NCI-H82 (cell line): ENCODE data around the gene SLC22A12.
A peak's percentile ranks its signal among the peaks of the same experiment; 100 is the strongest.
"Not testable (repeated sequence)": the region's sequence is repeated elsewhere in the genome, so short reads cannot be mapped to it uniquely, and the experiment has no call there.

Experiments used
- DNase-seq: peaks from one replicate; lab custom pipeline; 2025; lab: John Stamatoyannopoulos, UW

Gene SLC22A12

GRCh38 chr11:64590763-64591221 lies at the start of gene SLC22A12:
SLC22A12 (plus strand) TSS chr11:64591220; CDS start chr11:64591557, 337 bp downstream.
- no peak for DNase-seq

GRCh38 chr11:64542172-64543125 lies 48.6 kb upstream of the SLC22A12 start:
- DNase-seq: no peak

- no peak for DNase-seq
Observed at GRCh38 chr11:64543818-64544217, 47.2 kb upstream of the SLC22A12 start.

GRCh38 chr11:64544616-64545296 lies 46.3 kb upstream of the SLC22A12 start:
- DNase-seq: no peak

GRCh38 chr11:64545619-64546018 lies 45.4 kb upstream of the SLC22A12 start:
- DNase-seq: no peak

- no peak for DNase-seq
Observed at GRCh38 chr11:64546176-64546575, 44.8 kb upstream of the SLC22A12 start.

GRCh38 chr11:64546600-64546999 lies 44.4 kb upstream of the SLC22A12 start:
- peak; percentile 12 for DNase-seq

GRCh38 chr11:64549969-64550368 lies 41.1 kb upstream of the SLC22A12 start:
- DNase-seq: no peak

GRCh38 chr11:64553554-64554201 lies 37.3 kb upstream of the SLC22A12 start:
- peak; percentile 67 for DNase-seq

GRCh38 chr11:64556044-64556720 lies 34.8 kb upstream of the SLC22A12 start:
- DNase-seq: no peak

GRCh38 chr11:64556721-64557250 lies 34.2 kb upstream of the SLC22A12 start:
- no peak for DNase-seq

- DNase-seq: no peak
Observed at GRCh38 chr11:64558065-64558745, 32.8 kb upstream of the SLC22A12 start.

GRCh38 chr11:64558869-64559268 lies 32.2 kb upstream of the SLC22A12 start:
- no peak for DNase-seq

GRCh38 chr11:64559351-64560138 lies 31.5 kb upstream of the SLC22A12 start:
- no peak for DNase-seq

GRCh38 chr11:64560139-64560771 lies 30.8 kb upstream of the SLC22A12 start:
- no peak for DNase-seq

- DNase-seq: no peak
Observed at GRCh38 chr11:64560941-64561340, 30.1 kb upstream of the SLC22A12 start.

- DNase-seq: not testable (repeated sequence)
Observed at GRCh38 chr11:64561429-64561828, 29.6 kb upstream of the SLC22A12 start.

GRCh38 chr11:64561984-64562722 lies 28.9 kb upstream of the SLC22A12 start:
- no peak for DNase-seq
